Activated effector memory CD4-positive, alpha-beta T cell treated with Interleukin-2 at 50 U/mL for 16 hours (primary cell): Measurements from ENCODE around the gene SMC1B.
"Not testable (repeated sequence)": the region's sequence is repeated elsewhere in the genome, so short reads cannot be mapped to it uniquely, and the experiment has no call there.

Experiments used
- DNase-seq: peaks from one replicate; pipeline ENCODE4 v3.0.0-alpha.2; 2020

SMC1B gene

DNA sequence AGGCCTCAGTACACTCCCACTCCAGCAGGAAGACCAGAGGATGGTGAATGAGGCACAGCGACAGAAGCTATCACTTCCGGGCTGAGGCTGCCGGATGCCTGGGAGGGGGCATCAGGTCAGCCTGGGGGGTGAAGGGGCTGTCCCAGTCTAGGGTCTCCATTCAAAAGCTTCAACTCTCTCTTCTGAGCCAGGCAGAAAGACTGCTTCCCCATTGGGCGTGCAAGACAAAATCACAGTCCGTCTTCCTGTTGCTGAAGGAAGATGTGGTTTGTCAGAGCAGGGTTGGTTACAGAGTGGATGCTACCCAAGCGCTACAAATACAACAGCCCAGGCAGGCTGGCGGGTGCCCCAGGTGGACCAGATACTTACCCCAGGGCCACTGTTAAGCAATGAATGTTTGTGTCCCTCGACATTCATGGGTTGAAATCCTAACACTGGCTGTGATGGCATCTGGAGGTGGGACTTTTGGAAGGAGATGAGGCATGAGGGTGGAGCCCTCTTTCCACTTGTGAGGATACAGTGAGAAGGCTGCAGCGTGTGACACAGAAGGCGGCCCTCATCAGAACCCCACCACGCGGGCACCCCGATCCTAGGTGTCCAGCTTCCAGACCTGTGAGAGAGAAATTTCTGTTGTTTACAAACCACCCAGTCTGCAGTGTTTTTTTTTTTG is 116.6 kb downstream of the SMC1B start:
- DNase-seq = peak; percentile 37

DNA sequence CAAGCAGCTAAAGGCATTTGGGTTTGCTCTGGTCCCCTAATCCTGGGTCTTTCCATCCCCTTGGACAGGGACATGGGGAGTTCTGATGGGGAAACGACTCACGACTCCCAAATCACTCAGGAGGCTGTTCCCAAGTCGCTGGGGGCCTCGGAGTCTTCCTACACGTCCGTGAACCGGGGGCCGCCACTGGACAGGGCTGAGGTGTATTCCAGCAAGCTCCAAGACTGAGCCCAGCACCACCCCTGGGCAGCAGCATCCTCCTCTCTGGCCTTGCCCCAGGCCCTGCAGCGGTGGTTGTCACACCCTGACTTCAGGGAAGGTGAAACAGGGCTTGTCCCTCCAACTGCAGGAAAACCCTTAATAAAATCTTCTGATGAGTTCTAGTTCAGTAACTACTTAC is 117.9 kb downstream of the SMC1B start:
- no peak for DNase-seq

DNA sequence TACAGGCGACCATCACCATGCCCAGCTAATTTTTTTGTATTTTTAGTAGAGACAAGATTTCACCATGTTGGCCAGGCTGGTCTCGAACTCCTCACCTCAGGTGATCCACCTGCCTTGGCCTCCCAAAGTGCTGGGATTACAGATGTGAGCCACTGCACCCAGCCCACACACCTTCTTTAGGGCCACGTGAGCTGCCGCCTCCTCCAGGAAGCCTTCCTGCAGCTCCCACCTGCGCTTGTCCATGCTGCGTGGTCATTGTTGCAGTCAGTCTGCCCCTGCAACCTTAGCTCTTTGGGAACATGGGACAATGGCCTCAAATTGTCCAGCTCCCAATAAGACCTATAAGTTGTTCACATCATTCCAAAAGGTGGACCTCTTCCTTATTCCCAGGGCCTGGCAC is 118.4 kb downstream of the SMC1B start:
- DNase-seq = not testable (repeated sequence)
